Mucosa of gallbladder (tissue), 1 donor: ENCODE measurements around the gene ZMYND8. TPM values are rescaled to one million over a fixed set of nuclear protein-coding genes. Genes with fewer than 3 reads are reported as not detected.

Experiments used
- DNase-seq: peaks from one replicate; pipeline ENCODE4 v3.0.0-alpha.2; 2020; ENCODE audit warnings: low spot score
- total RNA-seq: library from RNA; stranded (reverse); gene quantifications from one replicate; pipeline ENCODE4 v1.2.1, GENCODE V29; 2021
- donor health status: DM: no; HTN: no; CAD: no.

ZMYND8 gene
- total RNA-seq, 1 donor from 2014 or later: 55.2 TPM

GRCh38 chr20:47353692-47354463 is 2.6 kb downstream of the ZMYND8 start:
- DNase-seq: no peak

- DNase-seq: no peak
These were observed 3.2 kb downstream of the ZMYND8 start for GRCh38 chr20:47353239-47353691.

- DNase-seq: no peak
These were observed 3.9 kb downstream of the ZMYND8 start for GRCh38 chr20:47352332-47353238.

GRCh38 chr20:47351643-47352331 is 4.7 kb downstream of the ZMYND8 start:
- DNase-seq: no peak

GRCh38 chr20:47350691-47351545 is 5.6 kb downstream of the ZMYND8 start:
- no peak for DNase-seq

- no peak for DNase-seq
These were observed 6.3 kb downstream of the ZMYND8 start for GRCh38 chr20:47350181-47350550.

GRCh38 chr20:47349365-47350180 is 6.9 kb downstream of the ZMYND8 start:
- no peak for DNase-seq

GRCh38 chr20:47348539-47349142 is 7.9 kb downstream of the ZMYND8 start:
- no peak for DNase-seq

- no peak for DNase-seq
These were observed 8.7 kb downstream of the ZMYND8 start for GRCh38 chr20:47347661-47348435.

- no peak for DNase-seq
These were observed 10.3 kb downstream of the ZMYND8 start for GRCh38 chr20:47346172-47346571.

- no peak for DNase-seq
These were observed 11.3 kb downstream of the ZMYND8 start for GRCh38 chr20:47345214-47345613.

GRCh38 chr20:47343007-47343472 is 13.5 kb downstream of the ZMYND8 start:
- DNase-seq: no peak

GRCh38 chr20:47338131-47338628 is 18.3 kb downstream of the ZMYND8 start:
- no peak for DNase-seq

GRCh38 chr20:47337413-47337812 is 19.1 kb downstream of the ZMYND8 start:
- no peak for DNase-seq

GRCh38 chr20:47336129-47336754 is 20.3 kb downstream of the ZMYND8 start:
- peak; percentile 51 for DNase-seq

GRCh38 chr20:47335251-47336128 is 21.0 kb downstream of the ZMYND8 start:
- DNase-seq: no peak

- peak; percentile 45 for DNase-seq
These were observed 22.4 kb downstream of the ZMYND8 start for GRCh38 chr20:47334022-47334551.
